KG1 (cell line): ENCODE measurements around the gene SAXO1.
"Not testable (repeated sequence)": the region's sequence is repeated elsewhere in the genome, so short reads cannot be mapped to it uniquely, and the experiment has no call there.

ENCODE experiments used
- DNase-seq: peaks from one replicate; lab custom pipeline; 2025; lab: John Stamatoyannopoulos, UW

Gene SAXO1

DNA sequence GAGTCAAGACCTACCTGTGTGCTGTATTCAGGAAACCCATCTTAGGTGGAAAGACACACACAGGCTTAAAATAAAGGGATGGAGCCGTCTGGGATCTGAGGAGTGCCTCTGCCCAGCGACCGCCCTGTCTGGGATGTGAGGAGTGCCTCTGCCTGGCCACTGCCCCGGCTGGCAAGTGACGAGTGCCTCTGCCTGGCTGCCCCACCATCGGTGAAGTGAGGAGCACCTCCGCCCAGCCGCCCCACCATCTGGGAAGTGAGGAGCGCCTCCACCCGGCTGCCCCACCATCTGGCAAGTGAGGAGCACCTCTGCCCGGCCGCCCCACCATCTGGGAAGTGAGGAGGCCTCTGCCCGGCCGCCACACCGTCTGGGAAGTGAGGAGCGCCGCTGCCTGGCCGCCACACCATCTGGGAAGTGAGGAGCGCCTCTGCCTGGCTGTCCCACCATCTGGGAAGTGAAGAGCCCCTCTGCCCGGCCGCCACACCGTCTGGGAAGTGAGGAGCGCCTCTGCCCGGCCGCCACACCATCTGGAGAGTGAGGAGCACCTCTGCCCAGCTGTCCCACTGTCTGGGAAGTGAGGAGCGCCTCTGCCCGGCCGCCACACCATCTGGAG lies 33.7 kb downstream of the SAXO1 start:
- no peak for DNase-seq

DNA sequence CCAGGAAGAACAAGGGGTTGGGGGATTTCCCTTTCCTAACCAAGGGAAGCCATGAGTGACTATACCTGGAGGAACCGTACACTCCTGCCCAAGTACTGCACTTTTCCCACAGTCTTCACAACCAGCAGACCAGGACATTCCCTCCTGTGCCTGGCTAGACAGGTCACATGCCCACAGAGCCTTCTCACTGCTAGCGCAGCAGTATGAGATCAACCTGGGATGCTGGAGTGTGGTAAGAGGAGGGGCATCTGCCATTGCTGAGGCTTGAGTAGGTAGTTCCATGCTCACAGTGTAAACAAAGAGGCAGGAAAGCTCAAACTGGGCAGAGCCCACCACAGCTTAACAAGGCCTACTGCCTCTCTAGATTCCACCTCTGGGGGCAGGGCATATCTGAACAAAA lies 35.9 kb downstream of the SAXO1 start:
- no peak for DNase-seq

DNA sequence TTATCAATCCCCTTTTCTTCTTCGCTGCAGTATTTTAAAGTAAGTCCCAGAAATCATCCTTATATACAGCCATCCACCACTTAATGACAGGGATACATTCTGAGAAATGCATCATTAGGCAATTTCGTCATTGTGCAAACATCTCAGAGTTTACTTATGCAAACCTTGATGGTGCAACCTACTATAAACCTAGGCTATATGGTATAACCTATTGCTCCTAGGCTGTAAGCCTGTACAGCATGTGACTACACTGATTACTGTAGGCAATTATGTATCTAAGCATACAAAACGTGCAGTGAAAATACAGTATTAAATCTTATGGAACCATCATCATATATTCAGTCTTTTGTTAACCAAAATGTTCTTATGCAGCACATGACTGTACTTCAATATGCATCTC lies 36.8 kb downstream of the SAXO1 start:
- DNase-seq, result no peak

DNA sequence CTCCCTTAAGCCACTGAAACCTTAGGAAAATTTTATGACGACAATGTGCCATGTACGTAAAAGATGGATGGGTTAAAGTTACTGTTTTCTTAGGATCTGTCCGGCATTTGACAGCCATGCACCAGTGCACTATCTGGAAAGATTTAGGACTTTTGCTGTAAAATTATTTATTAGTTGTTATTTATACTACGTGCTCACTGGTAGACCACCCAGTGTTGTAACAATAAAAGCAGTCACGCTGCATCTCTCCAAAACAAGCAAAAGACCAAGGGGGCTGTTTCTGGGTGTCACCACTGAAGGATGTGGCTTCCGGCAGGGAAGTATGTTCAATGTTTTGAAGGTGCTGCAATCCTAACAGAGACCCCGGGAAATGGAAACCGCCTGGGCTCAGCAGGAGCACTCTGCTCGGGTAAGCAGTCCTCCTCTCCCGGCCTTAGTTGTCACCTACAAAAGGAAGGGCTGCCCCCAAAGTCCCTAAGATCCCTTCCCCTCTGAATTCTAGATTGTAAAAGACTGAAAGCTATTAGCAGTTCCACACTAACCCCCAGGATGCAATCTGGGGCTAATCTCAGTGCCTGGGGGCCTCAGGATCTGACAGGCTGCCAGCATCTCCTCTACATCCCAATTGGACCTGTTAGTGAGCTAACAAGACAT lies 38.6 kb downstream of the SAXO1 start:
- no peak for DNase-seq

DNA sequence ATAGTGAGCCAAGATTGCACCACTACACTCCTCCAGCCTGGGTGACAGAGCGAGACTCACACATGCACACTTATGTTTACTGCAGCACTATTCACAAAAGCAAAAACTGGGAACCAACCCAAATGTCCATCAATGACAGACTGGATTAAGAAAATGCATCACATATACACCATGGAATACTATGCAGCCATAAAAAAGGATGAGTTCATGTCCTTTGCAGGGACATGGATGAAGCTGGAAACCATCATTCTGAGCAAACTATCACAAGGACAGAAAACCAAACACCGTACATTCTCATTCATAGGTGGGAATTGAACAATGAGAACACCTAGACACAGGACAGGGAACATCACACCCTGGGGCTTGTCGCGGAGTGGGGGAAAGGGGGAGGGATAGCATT lies 41.8 kb downstream of the SAXO1 start:
- DNase-seq, result not testable (repeated sequence)

DNA sequence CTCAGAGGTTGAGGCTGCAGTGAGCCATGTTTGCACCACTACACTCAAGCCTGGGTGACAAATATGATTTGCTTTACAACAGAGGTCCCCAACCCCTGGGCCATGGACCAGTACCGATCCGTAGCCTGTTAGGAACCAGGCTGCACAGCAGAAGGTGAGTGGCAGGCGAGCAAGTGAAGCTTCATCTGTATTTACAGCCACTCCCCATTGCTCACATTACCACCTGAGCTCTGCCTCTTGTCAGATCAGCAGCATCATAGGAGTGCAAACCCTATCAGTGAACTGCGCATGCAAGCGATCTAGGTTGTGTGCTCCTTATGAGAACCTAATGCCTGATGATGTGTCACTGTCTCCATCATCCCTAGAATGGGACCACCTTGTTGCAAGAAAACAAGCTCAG lies 42.5 kb downstream of the SAXO1 start:
- no peak for DNase-seq

DNA sequence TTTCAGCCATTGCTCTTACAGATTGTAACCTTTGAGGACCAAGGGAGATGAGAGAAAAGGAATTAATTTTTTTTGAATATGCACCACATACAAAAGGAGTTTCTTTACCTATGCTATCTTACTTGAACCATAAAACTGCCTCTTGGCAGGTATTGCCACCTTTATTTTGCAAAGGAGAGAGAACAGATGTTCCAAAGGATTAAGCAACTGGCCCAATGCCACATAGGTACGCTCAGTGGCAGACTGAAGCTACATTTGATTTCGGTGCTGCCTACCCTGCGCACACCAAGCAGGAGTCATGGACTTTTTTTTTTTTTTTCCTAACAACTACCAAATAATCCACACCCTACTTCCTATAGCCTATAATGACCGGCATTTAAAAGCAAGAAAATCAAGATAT lies 43.1 kb downstream of the SAXO1 start:
- no peak for DNase-seq

DNA sequence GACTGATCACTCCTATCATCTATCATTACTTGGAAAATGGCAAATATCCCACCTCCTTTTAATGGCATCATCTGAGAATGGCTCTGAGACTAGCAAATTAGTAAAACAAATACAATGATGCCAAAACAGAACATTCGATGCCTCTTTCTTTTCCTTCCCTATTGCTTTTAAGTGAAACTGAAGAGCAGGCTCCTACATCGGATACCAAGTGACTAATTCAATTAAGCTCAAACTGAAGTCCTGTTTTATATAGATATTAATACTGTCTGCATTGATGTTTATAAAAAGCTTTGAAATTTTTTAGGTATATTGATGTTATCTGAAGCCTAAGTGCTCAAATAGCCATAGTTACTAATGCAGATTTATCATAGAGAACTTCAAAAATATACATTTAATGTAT lies 43.9 kb downstream of the SAXO1 start:
- no peak for DNase-seq

DNA sequence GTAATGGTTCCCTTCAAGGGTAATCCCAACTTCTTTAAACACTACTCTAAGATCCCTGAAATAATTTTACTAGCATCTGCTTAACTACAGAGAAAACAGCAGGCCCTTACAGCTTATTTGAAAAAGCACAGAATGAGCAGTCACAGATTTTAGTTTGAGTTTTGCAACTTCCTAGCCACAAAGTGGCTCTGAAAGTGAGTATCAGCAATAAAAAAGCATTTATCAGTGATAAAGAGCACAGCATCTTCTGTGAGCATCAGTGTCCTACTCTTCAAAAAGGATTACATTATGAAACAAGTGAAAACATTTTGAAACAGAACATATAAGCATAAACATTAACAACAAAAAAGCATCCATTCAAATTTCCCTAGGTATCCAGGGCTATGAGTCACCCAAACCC lies 45.0 kb downstream of the SAXO1 start:
- no peak for DNase-seq

DNA sequence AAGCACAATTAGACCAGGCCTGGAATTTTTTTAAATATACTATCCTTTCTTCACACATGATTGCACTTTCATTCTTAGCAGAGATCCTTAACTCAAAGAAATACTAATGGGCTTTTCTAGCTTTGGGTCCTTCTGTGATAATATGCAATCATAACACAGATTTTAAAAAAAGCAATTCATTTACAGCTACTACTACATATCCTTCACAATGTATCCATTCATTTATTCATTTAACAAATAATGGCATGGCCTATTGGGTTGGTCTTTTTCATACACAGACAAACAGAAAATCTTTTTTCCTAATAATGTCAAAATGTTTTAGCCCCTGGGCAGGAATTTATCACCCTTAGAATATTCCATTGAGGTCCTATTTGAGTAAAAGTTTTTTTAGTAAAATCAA lies 47.0 kb downstream of the SAXO1 start:
- DNase-seq, result no peak

DNA sequence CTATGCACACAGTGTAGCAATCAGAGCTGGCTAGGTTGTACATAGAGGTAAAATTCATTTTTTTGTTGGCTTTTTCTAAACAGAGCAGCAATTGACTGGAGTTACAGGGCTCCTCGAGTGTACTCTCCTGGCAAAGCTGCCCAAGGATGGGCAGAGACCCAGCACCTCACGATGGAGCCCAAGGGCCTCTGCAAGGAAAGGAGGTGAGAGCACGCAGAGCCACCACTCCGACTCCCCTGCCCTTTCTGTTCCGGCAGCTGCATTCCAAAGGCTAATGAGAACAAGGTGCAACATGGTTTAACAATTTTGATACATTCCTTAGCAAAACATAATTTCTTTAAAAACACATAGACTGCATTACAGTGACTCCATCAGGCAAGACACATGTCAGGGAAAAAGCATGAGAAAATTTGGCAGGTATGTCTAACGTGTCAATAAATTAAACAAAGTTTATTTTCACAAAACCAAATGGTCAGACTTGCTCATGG lies 47.5 kb downstream of the SAXO1 start:
- no peak for DNase-seq

DNA sequence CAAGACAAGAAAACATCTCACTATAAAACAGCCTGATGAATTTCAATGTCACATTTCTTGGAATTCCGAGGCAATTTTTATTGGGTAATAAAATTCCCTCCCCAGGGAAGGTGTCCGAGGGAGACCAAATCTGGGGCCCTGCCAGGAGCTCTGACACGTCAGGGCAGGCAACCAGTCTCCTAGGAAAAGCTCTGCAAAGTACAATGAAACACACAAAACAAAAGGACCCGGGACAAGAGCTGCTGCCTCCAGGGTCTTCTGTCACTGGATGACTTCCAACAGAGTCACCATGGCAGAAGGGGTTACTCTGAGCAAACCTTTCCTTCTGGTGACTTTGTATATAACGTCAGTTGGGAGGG lies 50.8 kb downstream of the SAXO1 start:
- DNase-seq, result no peak

DNA sequence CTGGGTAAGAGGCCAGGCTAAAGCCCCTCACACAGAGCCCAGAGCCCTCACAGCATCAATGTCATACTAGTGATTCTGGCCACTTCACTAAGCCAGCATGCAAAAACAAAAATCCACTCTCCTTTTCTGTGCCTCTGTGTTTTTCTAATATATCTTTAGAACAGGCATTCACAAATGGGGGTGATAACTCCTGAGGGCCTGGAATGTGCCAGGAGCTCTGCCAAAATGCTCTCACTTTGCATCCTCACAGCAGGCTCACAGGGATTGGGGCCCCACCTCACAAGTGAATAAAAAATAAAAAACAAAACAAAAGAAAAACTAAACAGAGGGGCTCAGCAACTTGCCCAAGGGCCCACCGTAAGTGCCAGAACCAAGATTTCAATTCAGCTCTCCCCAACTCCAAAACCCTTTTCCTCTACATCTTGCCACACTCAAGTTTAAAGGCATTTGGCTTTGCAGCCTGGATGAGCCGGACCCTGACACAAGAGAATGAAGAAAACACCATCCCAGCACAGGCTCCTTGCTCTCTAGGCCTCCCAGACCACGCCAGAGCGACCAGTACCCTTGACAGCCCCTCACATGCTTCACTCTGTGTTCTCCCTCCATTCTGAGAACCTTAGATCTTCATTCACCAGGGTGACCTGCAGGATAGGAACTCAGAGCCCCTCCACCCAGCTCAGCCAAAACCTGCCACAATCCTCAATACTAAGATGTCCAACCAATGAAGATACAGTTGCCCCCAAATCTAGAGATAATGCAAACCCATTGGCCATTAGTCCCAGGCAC lies 51.3 kb downstream of the SAXO1 start:
- no peak for DNase-seq

DNA sequence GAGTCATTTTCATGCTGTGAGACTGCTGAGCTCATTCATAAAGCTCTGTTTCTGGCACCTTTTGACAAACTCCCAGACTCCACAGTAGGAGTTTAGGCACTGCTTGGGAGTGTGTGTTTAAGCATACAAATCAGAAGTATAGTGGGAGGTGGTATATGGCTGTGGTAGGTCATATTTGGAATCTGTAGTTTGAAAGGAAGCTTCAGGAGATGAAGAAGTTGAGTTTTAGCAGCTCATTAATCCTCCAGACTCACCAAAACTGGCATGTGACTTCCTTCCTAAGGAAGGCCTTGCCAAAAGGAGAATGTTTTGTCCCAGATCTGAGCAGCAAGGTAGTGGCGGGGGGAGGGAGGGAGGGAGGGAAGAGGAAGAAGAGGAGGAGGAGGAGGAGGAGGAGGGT lies 52.8 kb downstream of the SAXO1 start:
- no peak for DNase-seq

DNA sequence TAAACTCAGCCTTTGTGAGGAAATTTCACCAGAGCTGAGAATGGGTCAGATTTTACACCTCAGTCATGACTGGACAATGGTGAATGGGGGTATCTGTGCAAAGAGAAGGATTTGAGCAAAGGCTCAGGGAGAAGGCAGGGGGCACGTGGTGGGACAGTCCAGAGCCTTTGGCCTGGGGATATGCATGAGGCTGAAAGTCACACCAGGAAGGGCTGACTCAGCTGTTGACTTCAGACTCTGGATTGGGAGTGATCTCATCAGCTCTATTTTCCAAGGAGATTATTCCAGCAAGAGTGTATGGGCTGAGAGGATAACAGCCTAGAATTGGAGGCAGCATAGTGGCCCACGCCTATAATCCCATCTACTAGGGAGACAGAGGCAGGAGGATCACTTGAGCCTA lies 53.6 kb downstream of the SAXO1 start:
- no peak for DNase-seq

DNA sequence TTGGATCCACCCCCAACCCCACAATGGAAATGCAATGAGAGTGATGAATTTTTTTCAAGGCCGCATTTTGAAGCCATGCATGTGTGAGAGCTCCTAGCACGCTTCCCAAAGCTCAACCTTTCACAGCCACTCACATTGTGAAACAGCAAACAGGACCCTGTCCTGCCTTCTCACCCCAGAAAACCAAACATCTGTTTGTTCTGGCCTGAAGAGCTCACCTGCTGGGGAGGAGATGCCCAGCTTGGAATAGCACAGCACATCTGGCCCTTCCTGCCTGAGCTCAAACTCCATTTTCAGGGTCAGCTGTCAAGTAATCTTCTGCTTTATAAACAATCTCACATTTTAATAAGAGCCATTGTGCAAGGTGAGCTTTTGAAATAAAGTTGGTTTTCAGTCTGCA lies 54.8 kb downstream of the SAXO1 start:
- DNase-seq, result no peak

DNA sequence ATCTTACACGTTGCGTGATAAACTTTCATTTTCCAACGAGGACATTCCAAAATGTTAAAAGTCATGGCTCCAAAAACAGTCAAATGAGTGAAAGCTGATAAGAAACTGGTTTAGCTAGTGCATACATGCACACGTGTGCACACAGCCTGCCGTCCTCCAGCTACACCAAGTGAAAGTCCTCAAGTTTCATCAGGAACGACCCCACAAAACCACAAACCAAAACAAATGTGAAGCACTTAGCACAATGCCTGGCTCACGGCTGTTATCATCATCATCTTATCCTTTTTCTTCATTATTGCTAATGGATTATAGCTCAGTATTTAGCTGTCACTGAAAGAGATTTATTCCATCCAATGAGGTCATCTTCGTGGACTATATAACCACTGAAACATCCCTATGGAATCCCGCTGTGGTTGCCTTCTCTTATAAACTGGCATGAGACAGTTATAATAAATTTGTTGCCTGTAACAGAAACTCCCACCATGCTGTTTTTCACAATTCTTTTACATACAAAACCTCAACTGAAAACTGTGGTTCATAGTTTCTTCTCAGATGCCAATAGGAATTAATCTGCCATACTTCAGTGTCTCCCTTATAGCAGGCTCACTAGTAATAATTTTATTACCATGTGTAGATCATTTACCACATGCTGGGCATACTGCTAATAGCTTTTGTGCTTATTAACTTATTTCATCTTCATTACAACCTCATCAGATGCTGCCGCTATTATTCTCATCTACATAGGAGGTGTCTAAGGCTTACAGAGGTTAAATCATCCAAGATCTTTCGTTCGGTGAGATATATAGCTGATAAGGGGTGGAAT lies 56.1 kb downstream of the SAXO1 start:
- DNase-seq, result no peak

DNA sequence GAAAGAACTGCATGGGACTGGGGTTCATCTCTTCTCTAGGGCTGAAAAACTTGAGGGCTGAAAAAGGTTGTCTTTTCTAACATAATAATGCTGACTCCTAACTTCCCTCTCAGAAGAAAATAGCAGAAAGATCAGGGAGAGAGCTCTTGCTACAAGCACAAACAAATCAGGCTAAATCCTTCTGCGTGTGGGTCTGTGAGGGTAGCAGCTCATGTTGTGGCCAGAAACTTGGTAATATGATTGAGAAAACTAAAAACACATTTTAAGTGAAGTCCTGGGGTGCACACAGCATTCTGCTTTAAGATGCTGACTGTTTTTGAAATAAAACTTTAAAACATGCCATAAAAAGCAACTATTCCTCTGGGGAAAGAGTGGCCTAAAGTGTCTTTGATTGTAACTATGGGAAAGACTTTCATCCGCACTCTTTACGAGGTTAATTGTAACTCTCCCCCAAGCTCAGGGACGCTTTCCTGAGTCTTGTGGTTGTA lies 56.7 kb downstream of the SAXO1 start:
- no peak for DNase-seq

DNA sequence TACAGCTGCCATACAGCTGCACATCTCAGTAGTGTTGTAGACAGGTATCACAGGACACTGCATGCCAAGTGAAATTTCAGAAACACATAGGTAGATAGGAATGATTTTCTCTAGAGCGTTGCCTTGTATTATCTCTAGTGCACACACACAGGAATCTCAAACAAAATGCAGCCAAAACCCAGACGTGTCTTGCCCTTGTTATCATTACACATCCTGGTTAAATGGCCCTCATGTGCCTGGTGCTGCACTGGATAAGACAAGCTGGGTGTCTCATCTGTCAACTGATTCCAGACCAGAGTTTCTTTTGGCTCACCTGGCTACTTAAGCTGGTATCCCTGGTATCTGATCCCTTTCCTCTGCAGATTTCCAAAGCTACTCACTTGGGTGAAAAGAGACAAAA lies 59.7 kb downstream of the SAXO1 start:
- DNase-seq, result no peak

DNA sequence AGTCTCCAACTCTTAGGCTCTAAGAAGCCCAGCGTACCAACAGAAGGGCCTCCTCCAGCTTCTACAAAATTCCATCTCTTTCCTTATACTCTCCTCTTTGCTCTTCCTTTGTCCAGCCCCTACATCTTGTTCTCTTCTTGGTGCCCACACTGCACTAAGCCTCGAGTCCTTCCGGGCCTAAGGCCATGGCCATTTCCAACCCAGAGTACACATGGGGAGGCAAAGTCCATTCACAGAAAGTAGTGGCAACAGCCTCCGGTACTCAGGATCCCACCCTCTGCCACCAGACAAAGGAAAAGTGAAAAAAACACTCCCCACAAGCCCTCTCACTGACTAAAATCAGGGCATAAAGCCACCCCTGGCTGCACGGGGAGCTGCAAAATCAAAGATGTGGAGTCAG lies 60.3 kb downstream of the SAXO1 start:
- no peak for DNase-seq

DNA sequence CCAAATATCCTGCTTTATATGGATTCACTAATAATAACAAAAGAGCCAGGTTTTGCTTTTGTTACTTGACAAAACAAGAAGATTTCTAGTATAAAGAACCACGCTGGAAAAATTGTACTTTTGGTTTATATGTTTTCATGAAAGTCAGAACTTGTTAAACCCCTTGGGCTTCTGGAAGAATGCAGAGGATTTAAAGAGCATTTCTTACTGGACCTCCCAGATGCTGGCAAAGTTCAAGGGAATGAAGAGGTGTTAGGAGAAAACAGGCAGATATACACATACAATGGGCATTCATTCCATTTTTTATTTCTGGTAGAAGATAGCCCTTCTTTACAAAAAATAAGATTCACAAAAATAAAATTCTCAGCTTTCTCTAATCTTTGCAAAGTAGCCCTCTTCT lies 61.1 kb downstream of the SAXO1 start:
- no peak for DNase-seq

DNA sequence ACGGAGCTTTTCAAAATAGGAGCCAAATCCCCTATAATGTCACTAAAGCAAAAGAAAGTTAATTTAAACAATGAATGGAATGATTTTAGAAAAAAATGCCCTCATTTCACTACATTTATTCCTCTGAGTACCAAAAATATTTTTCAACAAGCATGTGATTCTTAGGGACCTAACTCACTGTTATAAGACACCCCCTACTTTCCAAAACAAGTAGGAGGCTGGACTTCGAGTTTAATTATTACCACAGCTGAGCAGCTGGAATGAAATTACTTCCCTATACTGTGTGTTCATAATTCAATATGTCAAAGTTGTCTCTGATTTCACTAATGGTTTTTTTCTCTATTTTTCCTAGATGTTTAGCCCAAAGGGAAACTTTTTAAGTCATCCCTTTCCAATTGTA lies 61.6 kb downstream of the SAXO1 start:
- no peak for DNase-seq
